Loucy (cell line): ENCODE measurements around the gene AKAP9.

Experiments used
- EZH2phosphoT487 ChIP-seq: fragments of 200-600 bp; IDR thresholded peaks from 2 replicates; pipeline ENCODE4 v1.6.1; 2018; ENCODE audit warnings: antibody characterized with exemption, mild to moderate bottlenecking, moderate library complexity, borderline replicate concordance
- TF ChIP-seq, protein P1 (sequence below): fragments of 200-600 bp; sonication (generic); conservative IDR thresholded peaks from 2 replicates; pipeline ENCODE4 v1.5.1; 2014; ENCODE audit warnings: mild to moderate bottlenecking, antibody characterized with exemption, low read length

DNA sequence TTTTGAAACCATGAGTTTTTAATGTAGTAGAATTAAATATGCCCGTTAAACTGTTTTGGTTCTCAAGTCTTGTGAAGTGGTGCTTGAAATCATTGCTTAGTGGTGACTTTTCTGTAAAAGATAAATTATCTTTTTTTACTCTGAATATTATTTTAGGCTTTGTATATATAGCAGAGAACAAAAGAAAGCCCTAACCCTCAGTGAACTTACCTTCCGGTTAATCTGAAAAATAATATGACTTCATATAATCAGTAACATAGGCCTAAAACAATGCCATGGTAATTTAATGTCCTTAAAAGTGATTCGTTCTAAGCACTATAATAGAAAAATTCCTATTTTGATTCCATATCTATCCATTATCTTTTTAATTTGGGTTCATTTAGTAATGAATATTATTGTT, 21.8 kb downstream of the AKAP9 start:
- TF ChIP-seq, protein P1, sequence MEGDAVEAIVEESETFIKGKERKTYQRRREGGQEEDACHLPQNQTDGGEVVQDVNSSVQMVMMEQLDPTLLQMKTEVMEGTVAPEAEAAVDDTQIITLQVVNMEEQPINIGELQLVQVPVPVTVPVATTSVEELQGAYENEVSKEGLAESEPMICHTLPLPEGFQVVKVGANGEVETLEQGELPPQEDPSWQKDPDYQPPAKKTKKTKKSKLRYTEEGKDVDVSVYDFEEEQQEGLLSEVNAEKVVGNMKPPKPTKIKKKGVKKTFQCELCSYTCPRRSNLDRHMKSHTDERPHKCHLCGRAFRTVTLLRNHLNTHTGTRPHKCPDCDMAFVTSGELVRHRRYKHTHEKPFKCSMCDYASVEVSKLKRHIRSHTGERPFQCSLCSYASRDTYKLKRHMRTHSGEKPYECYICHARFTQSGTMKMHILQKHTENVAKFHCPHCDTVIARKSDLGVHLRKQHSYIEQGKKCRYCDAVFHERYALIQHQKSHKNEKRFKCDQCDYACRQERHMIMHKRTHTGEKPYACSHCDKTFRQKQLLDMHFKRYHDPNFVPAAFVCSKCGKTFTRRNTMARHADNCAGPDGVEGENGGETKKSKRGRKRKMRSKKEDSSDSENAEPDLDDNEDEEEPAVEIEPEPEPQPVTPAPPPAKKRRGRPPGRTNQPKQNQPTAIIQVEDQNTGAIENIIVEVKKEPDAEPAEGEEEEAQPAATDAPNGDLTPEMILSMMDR: no peak
- TF ChIP-seq EZH2phosphoT487: no peak
